ELR (cell line): ENCODE measurements around the gene TRPC5OS.

Experiments
- DNase-seq: peaks from one replicate; pipeline ENCODE4 v3.0.0-alpha.2; 2015; ENCODE audit warnings: low read depth

Gene TRPC5OS

GRCh38 chrX:111896148-111896547, 20.2 kb downstream of the TRPC5OS start:
- no peak for DNase-seq

- no peak for DNase-seq
These were observed 38.6 kb downstream of the TRPC5OS start for GRCh38 chrX:111914398-111915090.

- DNase-seq = no peak
These were observed 41.6 kb downstream of the TRPC5OS start for GRCh38 chrX:111917591-111917990.

GRCh38 chrX:111928456-111928855, 52.5 kb downstream of the TRPC5OS start:
- no peak for DNase-seq
